Heart left ventricle (tissue), 16 donors: ENCODE measurements around the gene TAS2R60. TPM values are rescaled to one million over a fixed set of nuclear protein-coding genes. Genes with fewer than 3 reads are reported as not detected.
A peak's percentile ranks its signal among the peaks of the same experiment; 100 is the strongest.

Experiments
- ATAC-seq, 4 donors: fragments of 200-7000 bp; cut with Tn5 transposase; one replicate each; pipeline ENCODE4 v1.9.1; 2020 to 2022; ENCODE audit warnings: moderate library complexity in 4 of 4, mild to moderate bottlenecking in 3 of 4, moderate number of reproducible peaks in 1 of 4
- DNase-seq, 5 donors: peaks; one replicate each; pipeline ENCODE4 v3.0.0-alpha.2; 2020
- H3K27ac ChIP-seq, 12 donors: fragments of 200-600 bp; sonication (generic) in 4 of 12; one replicate each; pipeline versions ENCODE4 v1.5.0 to v1.8.0; 2016 to 2022; ENCODE audit warnings: mild to moderate bottlenecking in 2 of 12
- H3K27me3 ChIP-seq, 9 donors: fragments of 200-600 bp; sonication (generic) in 2 of 9; one replicate each; pipeline versions ENCODE4 v1.5.1 to v1.8.0; 2016 to 2022; ENCODE audit warnings: mild to moderate bottlenecking in 3 of 9
- H3K36me3 ChIP-seq, 9 donors: fragments of 200-600 bp; sonication (generic) in 2 of 9; one replicate each; pipeline versions ENCODE4 v1.5.0 to v1.8.0; 2018 to 2022; ENCODE audit warnings: mild to moderate bottlenecking in 2 of 9
- H3K4me1 ChIP-seq, 12 donors: fragments of 200-600 bp; sonication (generic) in 4 of 12; one replicate each; pipeline versions ENCODE4 v1.5.0 to v1.8.0; 2016 to 2022; ENCODE audit warnings: mild to moderate bottlenecking in 3 of 12
- H3K4me3 ChIP-seq, 12 donors: fragments of 200-600 bp; sonication (generic) in 4 of 12; one replicate each; pipeline versions ENCODE4 v1.5.0 to v1.8.0; 2017 to 2022; ENCODE audit warnings: mild to moderate bottlenecking in 9 of 12, moderate library complexity in 4 of 12
- H3K9me3 ChIP-seq, 12 donors: fragments of 200-600 bp; sonication (generic) in 4 of 12; one replicate each; pipeline versions ENCODE4 v1.5.0 to v1.8.0; 2016 to 2022; ENCODE audit warnings: mild to moderate bottlenecking in 1 of 12
- POLR2A ChIP-seq, 2 donors: fragments of 450-650 bp; IDR thresholded peaks; one replicate each; pipeline ENCODE4 v1.6.1; 2017; ENCODE audit warnings: antibody characterized with exemption in 2 of 2, mild to moderate bottlenecking in 2 of 2, moderate library complexity in 2 of 2
- WGBS, 4 donors: extraction: QIAGEN DNeasy Blood & Tissue Kit in 2 of 4; methylation state at CpG; one replicate each; pipeline versions ENCODE4 v1.1.5 to v1.1.7; 2013 to 2018; 5-methylcytosine and 5-hydroxymethylcytosine counted together
- intact Hi-C, 10 donors: fragments of 100-400 bp; cut with DNase I; formaldehyde crosslinking; loops; one replicate each; pipeline versions ENCODE4 v1.11.1 to v1.14.2; 2022
- polyA plus RNA-seq, 2 donors: library from polyadenylated mRNA; stranded (reverse); fragments of 200-250 nt; gene quantifications; one replicate each; pipeline ENCODE4 v1.2.3, GENCODE V29; 2013
- total RNA-seq, 9 donors: library from RNA; depleted of rRNA in 2 of 9; stranded (reverse); fragments of >200 nt in 2 of 9; fragmentation: NEBNext Ultra II Directional in 3 of 9; extraction: Animal tissue kit (Norgen Biotek cat#: 25700) in 3 of 9; gene quantifications; one replicate each; pipeline versions ENCODE4 v1.1.0 to v1.2.4, GENCODE V29; 2016 to 2023
- TF ChIP-seq, protein P1 (sequence below), 12 donors: fragments of 200-600 bp; sonication (generic) in 4 of 12; IDR thresholded peaks; one replicate each; pipeline versions ENCODE4 v1.5.0 to v1.8.0; 2018 to 2022; ENCODE audit warnings: antibody characterized with exemption in 12 of 12, mild to moderate bottlenecking in 5 of 12
- donor health status: ischemic (EF 13 %, LVEDD 7.1; RV severe dilation, severe dysfunction).
- donor health status: healthy with polysubstance abuse.
- donor health status: DM: no; HTN: yes; CAD: no.
- donor health status: DM: no; HTN: no; CAD: no.
- donor health status: ischemic (EF 25% LVEDD 6.9; RV normal size, moderate dysfunction).
- donor health status: ischemic (EF 25% LVEDD 5.7; RV mildly dilated, moderate dysfunction).
- donor health status: healthy.
- donor health status: DM: yes; HTN: yes; CAD: no.
- donor health status: ischemic (EF 35%, LVEDD 5.7; RV mildly dilated, moderate dysfunction).
- donor health status: nonischemic (EF 11% LVEDD 7.7; RV severe dilation, severe dysfunction).
- donor health status: DM: yes; HTN: yes; CAD: no.
- donor health status: PGD.
- donor health status: ischemic (EF 29% LVEDD 5.4; RV normal size, mild dysfunction).
- donor health status: nonischemic (EF 23%, LVEDD 6.1; RV moderate dilation, normal function).

The TAS2R60 gene
- total and polyA plus RNA-seq, 11 donors = not detected

DNA sequence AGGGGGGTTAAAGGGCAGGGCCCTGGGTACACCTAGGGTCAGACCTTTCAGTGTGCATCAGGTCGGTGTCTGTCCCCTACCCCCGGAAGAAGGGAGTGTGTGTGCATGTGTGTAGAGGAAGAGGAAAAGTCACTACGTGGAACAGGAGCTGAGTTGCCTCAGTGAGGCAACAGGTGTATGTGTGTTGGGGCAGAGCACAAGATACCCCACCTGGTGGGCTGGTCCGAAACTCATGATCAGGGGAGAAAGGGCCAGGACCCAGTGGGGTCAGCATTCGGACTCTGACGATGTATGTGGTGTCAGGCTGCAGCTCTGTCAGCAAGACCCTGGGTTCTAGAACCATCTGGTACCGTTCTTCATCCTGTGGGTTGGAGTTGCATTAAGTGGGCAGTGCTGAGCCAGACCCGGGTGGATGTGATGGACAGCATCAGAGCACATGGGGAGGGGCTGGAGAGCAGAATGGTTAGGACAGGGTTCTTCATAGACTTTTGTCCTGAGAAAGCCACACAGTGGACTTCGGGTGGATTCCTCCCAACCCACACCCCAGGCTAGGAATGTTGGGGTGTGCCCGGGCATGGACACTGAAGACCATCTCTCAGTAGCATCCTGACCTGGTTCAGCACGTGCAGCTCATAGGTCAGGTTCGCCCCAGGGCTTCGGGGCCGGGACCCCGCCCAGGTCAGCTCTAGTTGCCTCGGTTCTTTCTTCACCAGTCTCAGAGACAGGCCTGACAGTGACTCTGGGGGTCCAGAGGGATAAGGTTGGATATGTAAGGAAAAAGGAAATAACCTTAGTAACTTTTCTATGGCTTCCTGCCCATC is 45.3 kb upstream of the TAS2R60 start:
- TF ChIP-seq, protein P1, sequence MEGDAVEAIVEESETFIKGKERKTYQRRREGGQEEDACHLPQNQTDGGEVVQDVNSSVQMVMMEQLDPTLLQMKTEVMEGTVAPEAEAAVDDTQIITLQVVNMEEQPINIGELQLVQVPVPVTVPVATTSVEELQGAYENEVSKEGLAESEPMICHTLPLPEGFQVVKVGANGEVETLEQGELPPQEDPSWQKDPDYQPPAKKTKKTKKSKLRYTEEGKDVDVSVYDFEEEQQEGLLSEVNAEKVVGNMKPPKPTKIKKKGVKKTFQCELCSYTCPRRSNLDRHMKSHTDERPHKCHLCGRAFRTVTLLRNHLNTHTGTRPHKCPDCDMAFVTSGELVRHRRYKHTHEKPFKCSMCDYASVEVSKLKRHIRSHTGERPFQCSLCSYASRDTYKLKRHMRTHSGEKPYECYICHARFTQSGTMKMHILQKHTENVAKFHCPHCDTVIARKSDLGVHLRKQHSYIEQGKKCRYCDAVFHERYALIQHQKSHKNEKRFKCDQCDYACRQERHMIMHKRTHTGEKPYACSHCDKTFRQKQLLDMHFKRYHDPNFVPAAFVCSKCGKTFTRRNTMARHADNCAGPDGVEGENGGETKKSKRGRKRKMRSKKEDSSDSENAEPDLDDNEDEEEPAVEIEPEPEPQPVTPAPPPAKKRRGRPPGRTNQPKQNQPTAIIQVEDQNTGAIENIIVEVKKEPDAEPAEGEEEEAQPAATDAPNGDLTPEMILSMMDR (IDR thresholded peaks at IDR 0.05) = no peak
- no peak for TF ChIP-seq POLR2A (IDR thresholded peaks at IDR 0.05)
- DNase-seq (peak in 1 of 5 donors; percentile 50), ATAC-seq (no peak)
- WGBS, 4 donors = 90 to 94% (median 91%) methylated on average over 15 to 16 of the region's 16 CpGs
- Histone ChIP-seq H3K4me3 (no peak overlapping the region), H3K4me1 (peaks cover 0 to 35% (median 21%) of the 10 kb centered on the region in 12 donors), H3K27ac (no peak overlapping the region), H3K9me3 (no peaks in the 10 kb centered on the region), H3K27me3 (no peaks in the 10 kb centered on the region), H3K36me3 (peaks cover 0 to 2% (median 0%) of the 10 kb centered on the region in 9 donors)
- intact Hi-C loops = no loop called here

DNA sequence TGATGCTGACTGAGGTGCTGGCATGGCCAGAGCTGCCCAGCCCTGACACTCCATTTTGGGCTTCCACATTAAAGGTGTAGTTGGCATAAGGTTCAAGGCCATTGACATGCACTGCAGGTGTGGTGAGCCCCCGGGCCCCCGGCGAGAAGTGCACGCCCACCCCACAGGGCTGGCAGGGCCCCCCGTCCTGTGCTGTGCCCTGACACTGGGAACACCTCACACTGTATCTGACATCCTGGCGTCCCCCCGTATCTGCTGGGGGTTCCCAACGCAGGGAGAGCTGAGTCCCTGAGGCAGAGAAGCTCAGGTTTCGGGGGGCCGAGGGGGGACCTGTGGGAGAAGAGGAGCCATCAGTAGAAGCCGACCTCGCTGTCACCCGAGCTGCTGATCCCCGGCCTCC is 44.6 kb upstream of the TAS2R60 start:
- H3K27ac ChIP-seq = no peak overlapping the region

DNA sequence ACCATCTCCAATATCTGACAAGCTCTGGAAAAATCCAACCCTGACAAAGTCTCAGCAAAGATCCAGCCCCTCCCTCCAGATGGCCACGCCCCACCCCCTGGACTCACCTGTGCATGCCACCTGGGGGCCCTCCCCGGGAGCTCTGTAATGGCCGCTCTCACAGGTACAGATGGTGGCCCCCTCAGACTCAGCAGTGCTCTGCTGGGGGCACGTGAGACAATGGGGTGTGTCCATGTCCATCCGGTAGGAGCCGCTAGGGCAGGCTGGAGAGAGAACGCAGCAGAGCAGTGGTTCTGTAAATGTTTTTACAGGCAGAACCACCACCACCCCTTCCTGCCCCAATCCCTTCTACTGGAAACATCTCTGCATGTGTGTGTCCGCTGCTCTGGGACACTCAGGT is 44.1 kb upstream of the TAS2R60 start:
- no peak for DNase-seq
- no peak for TF ChIP-seq POLR2A (IDR thresholded peaks at IDR 0.05)
- TF ChIP-seq, protein P1 (IDR thresholded peaks at IDR 0.05) = no peak
- WGBS, 4 donors = 85 to 93% (median 89%) methylated on average over 5 to 8 of the region's 8 CpGs
- no peaks in the 10 kb centered on the region for H3K36me3 ChIP-seq
- no peaks in the 10 kb centered on the region for H3K9me3 ChIP-seq
- H3K27ac ChIP-seq = no peak overlapping the region
- ATAC-seq = no peak
- no peak overlapping the region for H3K4me3 ChIP-seq
- intact Hi-C loops = no loop called here
- peaks cover 0 to 24% (median 16%) of the 10 kb centered on the region in 12 donors for H3K4me1 ChIP-seq
- no peaks in the 10 kb centered on the region for H3K27me3 ChIP-seq

More for the DNA sequence above, 44.6 kb upstream of the TAS2R60 start:
- TF ChIP-seq, protein P1 (IDR thresholded peaks at IDR 0.05) = no peak
- TF ChIP-seq POLR2A (IDR thresholded peaks at IDR 0.05) = no peak
- H3K4me1 ChIP-seq = peaks cover 0 to 29% (median 17%) of the 10 kb centered on the region in 12 donors
- no peaks in the 10 kb centered on the region for H3K27me3 ChIP-seq
- H3K36me3 ChIP-seq = no peaks in the 10 kb centered on the region
- ATAC-seq = no peak
- 95 to 97% (median 95%) methylated on average over 11 to 14 of the region's 14 CpGs for WGBS, 4 donors
- no peak overlapping the region for H3K4me3 ChIP-seq
- DNase-seq = no peak
- intact Hi-C loops = no loop called here
- H3K9me3 ChIP-seq = no peaks in the 10 kb centered on the region

DNA sequence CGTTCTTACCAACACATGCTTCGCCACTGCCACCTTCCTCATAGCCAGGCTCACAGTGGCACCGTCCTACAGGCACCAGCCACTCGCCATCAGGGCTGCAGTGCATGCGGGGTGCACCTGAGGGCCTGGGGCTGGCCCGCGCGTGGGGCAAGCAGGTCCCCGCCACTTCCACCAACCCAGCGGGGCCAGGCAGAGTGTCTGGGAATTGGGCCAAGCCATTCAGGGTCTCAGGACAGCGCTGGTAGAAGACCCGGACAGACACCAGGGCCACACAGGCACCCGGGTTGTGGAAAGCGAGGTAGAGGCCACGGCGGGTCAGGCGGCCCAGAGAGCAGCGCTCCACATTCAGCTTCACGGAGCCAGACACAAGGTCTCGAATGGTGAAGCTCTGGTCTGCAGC is 43.6 kb upstream of the TAS2R60 start:
- Histone ChIP-seq H3K9me3 (no peaks in the 10 kb centered on the region), H3K4me1 (peaks cover 0 to 21% (median 16%) of the 10 kb centered on the region in 12 donors), H3K36me3 (no peaks in the 10 kb centered on the region), H3K4me3 (no peak overlapping the region), H3K27me3 (no peaks in the 10 kb centered on the region), H3K27ac (no peak overlapping the region)
- intact Hi-C loops = no loop called here
- TF ChIP-seq, protein P1 (IDR thresholded peaks at IDR 0.05) = no peak
- no peak for TF ChIP-seq POLR2A (IDR thresholded peaks at IDR 0.05)
- no peak for ATAC-seq
- peak in 1 of 5 donors; percentile 48 for DNase-seq
- WGBS, 4 donors = 89 to 95% (median 92%) methylated on average over 18 to 20 of the region's 20 CpGs
